CD4-positive, alpha-beta memory T cell (primary cell): Measurements from ENCODE around the gene LRRK1. TPM values are rescaled to one million over a fixed set of nuclear protein-coding genes. Genes with fewer than 3 reads are reported as not detected.
A peak's percentile ranks its signal among the peaks of the same experiment; 100 is the strongest.

ENCODE experiments used
- CTCF ChIA-PET: fragments of 350-600 bp; sonication (Branson Sonifier 250); formaldehyde crosslinking; loops from one replicate; lab custom pipeline; 2021; ENCODE audit warnings: inconsistent platforms; ENCODE audit not compliant: partially characterized antibody; lab: Charles Lee
- POLR2A ChIA-PET: fragments of 350-600 bp; sonication (Branson Sonifier 250); formaldehyde crosslinking; loops from one replicate; lab custom pipeline; 2021; ENCODE audit not compliant: partially characterized antibody; lab: Charles Lee
- DNase-seq, 5 donors: peaks; one replicate each; pipeline versions ENCODE4 v3.0.0 to v3.0.0-alpha.2; 2020 to 2022; ENCODE audit warnings: mixed read lengths in 1 of 5
- H3K27ac ChIP-seq: one replicate; pipeline ENCODE4 v1.7.0; 2013; ENCODE audit warnings: low read depth, low read length
- H3K27me3 ChIP-seq: 2 replicates; pipeline ENCODE4 v1.7.0; 2013; ENCODE audit warnings: mild to moderate bottlenecking, low read length, moderate library complexity; ENCODE audit not compliant: insufficient read depth
- H3K36me3 ChIP-seq: 2 replicates; pipeline ENCODE4 v1.7.0; 2013; ENCODE audit warnings: mild to moderate bottlenecking, low read length, moderate library complexity; ENCODE audit not compliant: insufficient read depth
- H3K4me1 ChIP-seq: 2 replicates; pipeline ENCODE4 v1.7.0; 2013; ENCODE audit warnings: mild to moderate bottlenecking, low read length, moderate library complexity; ENCODE audit not compliant: insufficient read depth
- H3K4me3 ChIP-seq, 2 donors: one replicate each; pipeline ENCODE4 v1.7.0; 2013; ENCODE audit warnings: low read length in 2 of 2, mild to moderate bottlenecking in 1 of 2
- H3K9me3 ChIP-seq, 2 donors: one replicate each; pipeline ENCODE4 v1.7.0; 2013; ENCODE audit warnings: low read length in 2 of 2, control low read depth in 1 of 2; ENCODE audit not compliant: control insufficient read depth in 1 of 2
- H3K27ac Mint-ChIP-seq, 7 donors: one replicate each; pipeline ENCODE4 v1.8.0; 2020 to 2021; ENCODE audit warnings: mixed read lengths in 7 of 7, mild to moderate bottlenecking in 6 of 7, inconsistent platforms in 3 of 7, moderate library complexity in 3 of 7
- H3K27me3 Mint-ChIP-seq, 2 donors: one replicate each; pipeline ENCODE4 v1.8.0; 2020 to 2021; ENCODE audit warnings: mixed read lengths in 2 of 2
- H3K36me3 Mint-ChIP-seq, 2 donors: one replicate each; pipeline ENCODE4 v1.8.0; 2020 to 2021; ENCODE audit warnings: mixed read lengths in 2 of 2, inconsistent platforms in 1 of 2, mild to moderate bottlenecking in 1 of 2
- H3K4me1 Mint-ChIP-seq, 4 donors: one replicate each; pipeline ENCODE4 v1.8.0; 2020 to 2021; ENCODE audit warnings: mixed read lengths in 4 of 4, mild to moderate bottlenecking in 1 of 4
- H3K4me3 Mint-ChIP-seq, 8 donors: one replicate each; pipeline ENCODE4 v1.8.0; 2020 to 2021; ENCODE audit warnings: mixed read lengths in 8 of 8, mild to moderate bottlenecking in 7 of 8, moderate library complexity in 6 of 8, inconsistent platforms in 3 of 8
- H3K9me3 Mint-ChIP-seq, 8 donors: one replicate each; pipeline ENCODE4 v1.8.0; 2020 to 2021; ENCODE audit warnings: mixed read lengths in 8 of 8, mild to moderate bottlenecking in 5 of 8, inconsistent platforms in 3 of 8, moderate library complexity in 1 of 8
- intact Hi-C: fragments of 100-400 bp; cut with micrococcal nuclease; formaldehyde crosslinking; loops from one replicate; pipeline ENCODE4 v1.15.1; 2023
- polyA plus RNA-seq, 2 donors: library from polyadenylated mRNA; unstranded; fragments of 300-500 nt; fragmentation: Illumina TruSeq; gene quantifications; one replicate each; pipeline ENCODE4 v1.2.3, GENCODE V29; 2021
- total RNA-seq, 2 experiments: library from RNA; stranded (reverse); gene quantifications; one replicate each; pipeline ENCODE4 v1.2.3, GENCODE V29; 2021

The LRRK1 gene
- total and polyA plus RNA-seq, 4 experiments from 2014 or later = 0.50 to 0.58 (median 0.53) TPM; not detected in 1

DNA sequence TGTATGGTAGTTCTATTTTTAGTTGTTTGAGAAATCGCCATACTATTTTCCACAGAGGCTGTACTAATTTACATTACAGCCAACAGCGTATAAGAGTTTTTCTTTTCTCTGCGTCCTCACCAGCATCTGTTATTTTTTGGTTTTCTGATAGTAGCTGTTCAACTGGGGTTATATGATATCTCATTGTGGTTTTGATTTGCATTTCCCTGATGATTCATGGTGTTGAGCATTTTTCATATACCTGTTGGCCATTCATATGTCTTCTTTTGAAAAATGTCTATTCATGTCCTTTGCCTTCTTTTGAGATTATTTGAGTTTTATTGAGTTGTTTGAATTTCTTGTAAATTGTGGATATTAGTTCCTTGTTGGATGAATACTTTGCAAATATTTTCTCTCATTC is 114.6 kb downstream of the LRRK1 start:
- H3K27ac ChIP-seq = no peak overlapping the region
- POLR2A ChIA-PET = no interaction called here
- no peaks in the 10 kb centered on the region for H3K36me3 ChIP-seq
- no peak overlapping the region for H3K27ac Mint-ChIP-seq
- peaks cover 0 to 4% of the 10 kb centered on the region in 2 donors for H3K9me3 ChIP-seq
- no peaks in the 10 kb centered on the region for H3K4me1 ChIP-seq
- H3K4me3 ChIP-seq = no peak overlapping the region
- H3K36me3 Mint-ChIP-seq = no peaks in the 10 kb centered on the region
- H3K27me3 Mint-ChIP-seq = peaks cover 8 to 26% of the 10 kb centered on the region in 2 donors
- CTCF ChIA-PET = no interaction called here
- H3K4me1 Mint-ChIP-seq = no peaks in the 10 kb centered on the region
- intact Hi-C loops = no loop called here
- DNase-seq = no peak
- H3K27me3 ChIP-seq = no peaks in the 10 kb centered on the region
- H3K4me3 Mint-ChIP-seq = no peak overlapping the region
- peaks cover 3 to 35% (median 28%) of the 10 kb centered on the region in 8 donors for H3K9me3 Mint-ChIP-seq

DNA sequence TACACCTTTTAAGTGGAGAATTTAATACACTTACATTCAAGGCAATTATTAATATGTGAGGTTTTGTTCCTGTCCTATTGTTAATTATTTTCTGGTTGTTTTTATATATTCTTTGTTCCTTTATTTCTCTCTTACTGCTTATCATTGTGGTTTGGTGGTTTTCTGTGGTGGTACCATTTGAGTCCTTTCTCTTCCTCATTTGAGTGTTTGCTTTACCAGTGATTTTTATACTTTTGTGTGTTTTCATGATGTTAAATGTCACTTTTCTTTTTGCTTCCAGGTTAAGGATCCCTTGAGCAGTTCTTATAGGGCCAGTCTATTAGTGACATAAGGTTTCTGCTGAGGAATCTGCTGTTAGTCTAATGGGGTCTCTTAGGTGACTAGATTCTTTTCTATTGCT is 116.5 kb downstream of the LRRK1 start:
- Histone ChIP-seq H3K4me1 (no peaks in the 10 kb centered on the region), H3K9me3 (peaks cover 0 to 4% of the 10 kb centered on the region in 2 donors), H3K4me3 (no peak overlapping the region), H3K27me3 (no peaks in the 10 kb centered on the region), H3K36me3 (no peaks in the 10 kb centered on the region), H3K27ac (no peak overlapping the region)
- Mint-ChIP-seq H3K27me3 (peaks cover 11 to 24% of the 10 kb centered on the region in 2 donors), H3K9me3 (peaks cover 3 to 36% (median 28%) of the 10 kb centered on the region in 8 donors), H3K36me3 (no peaks in the 10 kb centered on the region), H3K4me1 (no peaks in the 10 kb centered on the region), H3K4me3 (no peak overlapping the region), H3K27ac (no peak overlapping the region)
- intact Hi-C loops = no loop called here
- ChIA-PET POLR2A (no interaction called here), CTCF (no interaction called here)
- DNase-seq = no peak

DNA sequence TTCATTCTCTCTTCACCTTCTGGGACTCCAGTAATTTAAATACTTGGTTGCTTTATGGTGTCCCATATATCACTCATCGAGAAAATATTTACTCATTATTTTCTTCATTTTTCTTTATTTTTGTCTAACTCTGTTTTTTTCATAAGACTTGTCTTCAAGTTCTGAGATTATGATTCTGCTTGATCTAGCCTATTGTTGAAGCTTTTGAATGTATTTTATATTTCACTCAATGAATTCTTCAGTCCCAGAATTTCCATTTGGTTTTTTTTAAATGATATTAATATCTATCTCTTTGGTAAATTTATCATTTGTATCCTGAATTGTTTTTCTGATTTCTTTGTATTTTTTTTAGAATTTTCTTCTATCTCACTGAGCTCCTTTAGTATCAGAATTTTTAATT is 117.0 kb downstream of the LRRK1 start:
- intact Hi-C loops = no loop called here
- DNase-seq = no peak
- Mint-ChIP-seq H3K27me3 (peaks cover 11 to 20% of the 10 kb centered on the region in 2 donors), H3K9me3 (peaks cover 3 to 36% (median 29%) of the 10 kb centered on the region in 8 donors), H3K27ac (no peak overlapping the region), H3K4me3 (no peak overlapping the region), H3K4me1 (no peaks in the 10 kb centered on the region), H3K36me3 (no peaks in the 10 kb centered on the region)
- no peaks in the 10 kb centered on the region for H3K27me3 ChIP-seq
- no peak overlapping the region for H3K4me3 ChIP-seq
- POLR2A ChIA-PET = no interaction called here
- no peaks in the 10 kb centered on the region for H3K36me3 ChIP-seq
- H3K9me3 ChIP-seq = peaks cover 0 to 4% of the 10 kb centered on the region in 2 donors
- H3K27ac ChIP-seq = no peak overlapping the region
- H3K4me1 ChIP-seq = no peaks in the 10 kb centered on the region
- CTCF ChIA-PET = no interaction called here

DNA sequence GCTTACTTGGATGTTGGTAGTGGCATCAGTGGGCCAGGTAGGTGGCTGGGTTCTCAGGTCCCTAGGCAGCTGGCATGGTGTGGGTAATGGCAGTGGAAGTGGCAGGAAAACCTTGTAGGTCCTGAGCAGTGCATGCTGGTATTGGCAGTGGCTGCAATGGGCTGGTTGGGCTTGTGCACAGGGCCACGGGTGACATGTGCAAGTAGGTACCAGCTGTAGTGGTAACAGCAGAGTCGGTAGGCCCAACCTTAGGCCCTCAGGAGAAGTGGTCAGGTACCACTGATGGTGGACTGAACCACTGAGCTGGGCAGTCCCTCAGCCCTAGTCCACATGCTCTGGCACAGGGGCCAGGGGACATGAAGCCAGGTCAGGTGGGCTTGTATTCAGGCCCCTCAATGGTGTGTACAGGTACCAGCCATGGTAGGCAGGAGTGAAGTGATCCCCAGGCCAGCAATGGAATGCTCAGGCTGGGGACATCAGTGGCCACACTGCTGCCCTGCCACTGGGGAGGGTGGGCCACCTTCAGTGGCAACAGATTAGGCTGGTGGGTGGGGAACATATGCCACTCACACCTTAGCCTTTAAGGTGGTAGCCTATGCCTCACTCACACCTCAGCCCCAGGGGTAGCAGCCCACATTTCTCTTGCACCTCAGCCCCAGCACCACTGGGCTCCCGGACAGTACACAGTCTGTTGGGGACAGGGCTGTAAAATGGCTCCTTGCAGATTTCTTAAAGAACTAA is 118.1 kb downstream of the LRRK1 start:
- Mint-ChIP-seq H3K27me3 (peaks cover 14 to 30% of the 10 kb centered on the region in 2 donors), H3K36me3 (no peaks in the 10 kb centered on the region), H3K9me3 (peaks cover 3 to 42% (median 36%) of the 10 kb centered on the region in 8 donors), H3K27ac (no peak overlapping the region), H3K4me1 (no peaks in the 10 kb centered on the region), H3K4me3 (no peak overlapping the region)
- H3K4me1 ChIP-seq = no peaks in the 10 kb centered on the region
- no peak overlapping the region for H3K4me3 ChIP-seq
- CTCF ChIA-PET = no interaction called here
- no peaks in the 10 kb centered on the region for H3K36me3 ChIP-seq
- POLR2A ChIA-PET = no interaction called here
- peaks cover 0 to 4% of the 10 kb centered on the region in 2 donors for H3K9me3 ChIP-seq
- H3K27ac ChIP-seq = no peak overlapping the region
- intact Hi-C loops = no loop called here
- no peak for DNase-seq
- H3K27me3 ChIP-seq = no peaks in the 10 kb centered on the region

DNA sequence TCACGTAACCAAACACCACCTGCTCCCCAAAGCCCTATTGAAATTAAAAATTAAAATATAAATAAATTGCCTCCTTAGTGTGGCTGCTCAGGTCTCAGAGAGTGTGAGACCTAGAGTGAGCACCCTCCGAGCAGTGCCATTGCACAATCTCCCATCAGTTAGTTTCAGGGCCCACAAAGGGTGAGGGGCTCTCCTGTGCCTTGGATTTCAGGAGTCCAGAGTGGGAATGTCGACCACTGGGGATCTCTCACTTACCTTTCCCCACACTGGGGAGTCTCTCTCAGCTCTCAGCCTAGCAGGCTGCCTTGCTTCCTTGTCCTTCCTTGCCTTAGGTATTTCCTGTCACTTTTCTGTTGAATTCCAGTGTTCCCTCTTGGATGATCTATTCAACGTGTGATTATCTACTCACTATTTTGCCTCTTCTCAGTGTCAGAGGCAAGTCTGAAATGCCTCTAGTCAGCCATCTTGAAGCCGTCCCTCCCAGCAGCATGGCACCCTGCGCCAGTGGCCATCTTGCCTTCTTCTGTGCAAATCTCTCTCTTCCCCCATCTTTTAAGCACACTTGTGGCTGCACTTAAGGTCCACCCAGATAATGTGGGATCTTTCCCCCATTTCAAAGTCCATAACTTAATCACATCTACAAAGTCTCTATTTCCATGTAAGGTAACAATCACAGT is 119.3 kb downstream of the LRRK1 start:
- Histone ChIP-seq H3K36me3 (no peaks in the 10 kb centered on the region), H3K27me3 (no peaks in the 10 kb centered on the region), H3K4me1 (no peaks in the 10 kb centered on the region), H3K27ac (no peak overlapping the region), H3K4me3 (no peak overlapping the region), H3K9me3 (peaks cover 0 to 4% of the 10 kb centered on the region in 2 donors)
- ChIA-PET POLR2A (no interaction called here), CTCF (interaction anchor here (1.0 kb wide), 1 partner anchor 30 kb away, joined by 3 read pairs; no protein-coding TSS in a partner anchor)
- no peak for DNase-seq
- Mint-ChIP-seq H3K27me3 (peaks cover 23 to 37% of the 10 kb centered on the region in 2 donors), H3K4me1 (no peaks in the 10 kb centered on the region), H3K36me3 (no peaks in the 10 kb centered on the region), H3K4me3 (no peak overlapping the region), H3K9me3 (peaks cover 3 to 42% (median 36%) of the 10 kb centered on the region in 8 donors), H3K27ac (no peak overlapping the region)
- intact Hi-C loops = no loop called here

DNA sequence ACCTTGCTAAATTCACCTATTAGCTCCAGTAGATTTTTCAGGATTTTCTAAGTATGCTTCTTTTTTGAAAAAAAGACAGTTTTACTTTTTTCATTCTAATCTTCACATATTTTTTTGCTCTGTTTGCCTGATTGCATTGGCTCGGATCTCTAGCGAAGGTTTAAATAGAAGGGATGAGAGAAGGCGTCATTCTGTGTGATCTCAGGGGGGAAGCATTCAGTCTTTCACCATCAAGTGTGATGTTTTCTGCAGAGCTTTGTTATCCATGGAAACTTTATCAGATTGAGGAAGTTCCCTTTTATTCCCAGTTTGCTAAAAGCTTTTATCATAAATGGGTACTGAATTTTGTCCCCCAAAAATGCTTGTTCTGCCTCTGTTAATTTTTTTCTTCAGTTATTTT is 120.3 kb downstream of the LRRK1 start:
- no peak for DNase-seq
- peaks cover 0 to 4% of the 10 kb centered on the region in 2 donors for H3K9me3 ChIP-seq
- no peak overlapping the region for H3K27ac ChIP-seq
- H3K27me3 ChIP-seq = no peaks in the 10 kb centered on the region
- H3K4me1 Mint-ChIP-seq = no peaks in the 10 kb centered on the region
- H3K4me1 ChIP-seq = no peaks in the 10 kb centered on the region
- CTCF ChIA-PET = interaction anchor here (1.0 kb wide), 1 partner anchor 31 kb away, joined by 3 read pairs; no protein-coding TSS in a partner anchor
- peaks cover 3 to 37% (median 34%) of the 10 kb centered on the region in 8 donors for H3K9me3 Mint-ChIP-seq
- no peak overlapping the region for H3K4me3 ChIP-seq
- no peaks in the 10 kb centered on the region for H3K36me3 Mint-ChIP-seq
- intact Hi-C loops = no loop called here
- H3K27ac Mint-ChIP-seq = no peak overlapping the region
- H3K36me3 ChIP-seq = no peaks in the 10 kb centered on the region
- H3K4me3 Mint-ChIP-seq = no peak overlapping the region
- H3K27me3 Mint-ChIP-seq = peaks cover 26 to 35% of the 10 kb centered on the region in 2 donors
- POLR2A ChIA-PET = no interaction called here

DNA sequence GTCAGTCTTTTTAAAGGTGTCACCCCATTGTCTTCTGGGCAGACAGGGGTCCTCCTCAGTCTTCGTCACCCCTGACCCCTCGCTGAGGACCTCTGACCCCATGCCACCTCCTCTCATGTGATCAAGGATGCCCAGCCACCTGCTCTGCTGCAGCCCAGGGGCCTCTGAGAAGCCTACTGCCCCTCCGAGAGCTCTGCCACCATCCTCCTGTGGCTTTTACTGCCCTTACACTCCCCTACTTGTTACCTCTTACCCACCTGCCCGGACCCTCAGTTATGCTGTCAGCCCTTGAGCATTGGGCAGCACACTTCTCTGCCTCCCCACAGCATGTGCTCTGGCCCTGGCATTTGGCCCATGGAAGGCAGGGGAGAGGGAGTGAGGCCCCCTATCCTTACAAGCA is 123.2 kb downstream of the LRRK1 start:
- Histone ChIP-seq H3K27ac (no peak overlapping the region), H3K4me3 (no peak overlapping the region), H3K36me3 (no peaks in the 10 kb centered on the region), H3K9me3 (no peaks in the 10 kb centered on the region), H3K4me1 (no peaks in the 10 kb centered on the region), H3K27me3 (no peaks in the 10 kb centered on the region)
- peaks cover 0 to 16% (median 11%) of the 10 kb centered on the region in 8 donors for H3K9me3 Mint-ChIP-seq
- H3K4me1 Mint-ChIP-seq = no peaks in the 10 kb centered on the region
- peaks cover 25 to 27% of the 10 kb centered on the region in 2 donors for H3K27me3 Mint-ChIP-seq
- ChIA-PET POLR2A (no interaction called here), CTCF (no interaction called here)
- DNase-seq = no peak
- peak overlapping the region in 1 of 7 donors; percentile 29 for H3K27ac Mint-ChIP-seq
- H3K36me3 Mint-ChIP-seq = no peaks in the 10 kb centered on the region
- intact Hi-C loops = no loop called here
- no peak overlapping the region for H3K4me3 Mint-ChIP-seq
